Activated CD4-positive, alpha-beta T cell treated with anti-CD3 and anti-CD28 coated beads for 24 hours (primary cell): Measurements from ENCODE around the gene FFAR1.

Experiments used
- DNase-seq, 2 donors: peaks; one replicate each; pipeline ENCODE4 v3.0.0-alpha.2; 2020; ENCODE audit warnings: low read depth in 2 of 2

FFAR1 gene

GRCh38 chr19:35314858-35315470, 32.7 kb upstream of the FFAR1 start:
- no peak for DNase-seq

- no peak for DNase-seq
Measured at GRCh38 chr19:35315883-35316282, 31.8 kb upstream of the FFAR1 start.

GRCh38 chr19:35316560-35316959, 31.1 kb upstream of the FFAR1 start:
- no peak for DNase-seq

- DNase-seq = no peak
Measured at GRCh38 chr19:35317464-35318043, 30.1 kb upstream of the FFAR1 start.

GRCh38 chr19:35318679-35319448, 28.8 kb upstream of the FFAR1 start:
- DNase-seq = no peak

- DNase-seq = no peak
Measured at GRCh38 chr19:35320065-35320713, 27.5 kb upstream of the FFAR1 start.

GRCh38 chr19:35321291-35321690, 26.4 kb upstream of the FFAR1 start:
- DNase-seq = no peak

- DNase-seq = no peak
Measured at GRCh38 chr19:35322014-35322413, 25.7 kb upstream of the FFAR1 start.

- no peak for DNase-seq
Measured at GRCh38 chr19:35327642-35328041, 20.1 kb upstream of the FFAR1 start.

GRCh38 chr19:35328851-35329285, 18.8 kb upstream of the FFAR1 start, which contains the start of gene CD22:
TSS of gene CD22 (plus strand) at chr19:35329187. CDS start at chr19:35332041, 2,854 bp downstream.
- no peak for DNase-seq

GRCh38 chr19:35329323-35329722, 18.4 kb upstream of the FFAR1 start:
- DNase-seq = no peak

- no peak for DNase-seq
Measured at GRCh38 chr19:35330475-35330874, 17.2 kb upstream of the FFAR1 start.

GRCh38 chr19:35331551-35332214, 16.0 kb upstream of the FFAR1 start:
- DNase-seq = no peak

GRCh38 chr19:35332817-35333216, 14.9 kb upstream of the FFAR1 start:
- no peak for DNase-seq

GRCh38 chr19:35334144-35334753, 13.5 kb upstream of the FFAR1 start:
- DNase-seq = no peak

GRCh38 chr19:35336166-35336955, 11.3 kb upstream of the FFAR1 start:
- DNase-seq = no peak

- DNase-seq = no peak
Measured at GRCh38 chr19:35337097-35337983, 10.4 kb upstream of the FFAR1 start.

- no peak for DNase-seq
Measured at GRCh38 chr19:35337984-35338296, 9.8 kb upstream of the FFAR1 start.

GRCh38 chr19:35340431-35340830, 7.3 kb upstream of the FFAR1 start:
- no peak for DNase-seq

- DNase-seq = no peak
Measured at GRCh38 chr19:35341006-35341405, 6.7 kb upstream of the FFAR1 start.
